Neural progenitor cell (in vitro differentiated cells): ENCODE measurements around the gene VWA7. TPM values are rescaled to one million over a fixed set of nuclear protein-coding genes. Genes with fewer than 3 reads are reported as not detected.

Experiments used
- DNase-seq: peaks from one replicate; pipeline ENCODE4 v3.0.0-alpha.2; 2016; ENCODE audit warnings: low spot score
- H2AFZ ChIP-seq: fragments of 200-600 bp; sonication (generic); replicated peaks from 2 replicates; pipeline ENCODE4 v1.6.1; 2016; ENCODE audit warnings: antibody characterized with exemption
- H3F3A ChIP-seq: fragments of 200-600 bp; sonication (generic); 2 replicates; pipeline ENCODE4 v1.6.1; 2016; ENCODE audit warnings: antibody characterized with exemption, low read depth
- H3K27ac ChIP-seq: fragments of 200-600 bp; sonication (generic); 2 replicates; pipeline ENCODE4 v1.5.1; 2016; ENCODE audit warnings: mild to moderate bottlenecking
- H3K27me3 ChIP-seq: fragments of 200-600 bp; sonication (generic); 2 replicates; pipeline ENCODE4 v1.6.1; 2016; ENCODE audit warnings: mild to moderate bottlenecking, moderate library complexity
- H3K36me3 ChIP-seq: fragments of 200-600 bp; sonication (generic); 2 replicates; pipeline ENCODE4 v1.5.1; 2016
- H3K4me1 ChIP-seq: fragments of 200-600 bp; sonication (generic); 2 replicates; pipeline ENCODE4 v1.6.1; 2016; ENCODE audit warnings: mixed run types
- H3K4me2 ChIP-seq: fragments of 200-600 bp; sonication (generic); 2 replicates; pipeline ENCODE4 v1.6.1; 2016
- H3K4me3 ChIP-seq: fragments of 200-600 bp; sonication (generic); 2 replicates; pipeline ENCODE4 v1.5.1; 2016
- H3K79me2 ChIP-seq: fragments of 200-600 bp; sonication (generic); 2 replicates; pipeline ENCODE4 v1.6.1; 2016; ENCODE audit warnings: low read depth
- H3K9ac ChIP-seq: fragments of 200-600 bp; sonication (generic); 2 replicates; pipeline ENCODE4 v1.6.1; 2016
- H3K9me3 ChIP-seq: fragments of 200-600 bp; sonication (generic); 2 replicates; pipeline ENCODE4 v1.5.1; 2016; ENCODE audit warnings: low read depth
- H4K20me1 ChIP-seq: fragments of 200-600 bp; sonication (generic); 2 replicates; pipeline ENCODE4 v1.6.1; 2016; ENCODE audit warnings: low read depth
- H3K27ac Mint-ChIP-seq: 3 replicates; pipeline ENCODE4 v1.8.0; 2021; ENCODE audit warnings: mixed read lengths
- H3K27me3 Mint-ChIP-seq: 2 replicates; pipeline ENCODE4 v1.8.0; 2022; ENCODE audit warnings: low read depth, mild to moderate bottlenecking, inconsistent platforms, moderate library complexity, mixed read lengths; ENCODE audit not compliant: insufficient read depth
- H3K36me3 Mint-ChIP-seq: 3 replicates; pipeline ENCODE4 v1.8.0; 2021; ENCODE audit warnings: mixed read lengths
- H3K4me1 Mint-ChIP-seq: 3 replicates; pipeline ENCODE4 v1.8.0; 2021; ENCODE audit warnings: mixed read lengths
- H3K4me3 Mint-ChIP-seq: 3 replicates; pipeline ENCODE4 v1.8.0; 2021; ENCODE audit warnings: mild to moderate bottlenecking, moderate library complexity, mixed read lengths
- H3K9me3 Mint-ChIP-seq: 3 replicates; pipeline ENCODE4 v1.8.0; 2020; ENCODE audit warnings: mixed read lengths
- EZH2 ChIP-seq: fragments of 200-600 bp; sonication (generic); IDR thresholded peaks from 2 replicates; pipeline ENCODE4 v1.6.1; 2017; ENCODE audit warnings: antibody characterized with exemption, mild to moderate bottlenecking, moderate library complexity
- EZH2phosphoT487 ChIP-seq: fragments of 200-600 bp; sonication (generic); IDR thresholded peaks from 2 replicates; pipeline ENCODE4 v1.6.1; 2017; ENCODE audit warnings: antibody characterized with exemption
- total RNA-seq: library from RNA; depleted of rRNA; stranded (reverse); fragments of >200 nt; gene quantifications from 2 replicates; pipeline ENCODE4 v1.2.3, GENCODE V29; 2015; ENCODE audit warnings: low replicate concordance
- TF ChIP-seq, protein P1 (sequence below): fragments of 200-600 bp; sonication (generic); IDR thresholded peaks from 2 replicates; pipeline ENCODE4 v1.5.1; 2017; ENCODE audit warnings: antibody characterized with exemption, mild to moderate bottlenecking

Gene VWA7
- total RNA-seq, 1 donor from 2014 or later = 0.34 TPM

GRCh38 chr6:31771992-31772358 lies 5.2 kb downstream of the VWA7 start:
- Histone ChIP-seq H3K27me3 (no peaks in the 10 kb centered on the region), H3K36me3 (no peaks in the 10 kb centered on the region), H3K4me1 (no peaks in the 10 kb centered on the region), H3K27ac (no peak overlapping the region), H3K9me3 (no peaks in the 10 kb centered on the region), H2AFZ (no peak overlapping the region), H4K20me1 (no peaks in the 10 kb centered on the region), H3F3A (no peaks in the 10 kb centered on the region), H3K9ac (no peak overlapping the region), H3K4me2 (no peak overlapping the region), H3K4me3 (no peak overlapping the region), H3K79me2 (no peaks in the 10 kb centered on the region)
- Mint-ChIP-seq H3K27ac (no peak overlapping the region), H3K36me3 (no peaks in the 10 kb centered on the region), H3K9me3 (no peaks in the 10 kb centered on the region), H3K27me3 (peaks cover 2% of the 10 kb centered on the region), H3K4me3 (no peak overlapping the region), H3K4me1 (peaks cover 8% of the 10 kb centered on the region)
- TF ChIP-seq, protein P1, sequence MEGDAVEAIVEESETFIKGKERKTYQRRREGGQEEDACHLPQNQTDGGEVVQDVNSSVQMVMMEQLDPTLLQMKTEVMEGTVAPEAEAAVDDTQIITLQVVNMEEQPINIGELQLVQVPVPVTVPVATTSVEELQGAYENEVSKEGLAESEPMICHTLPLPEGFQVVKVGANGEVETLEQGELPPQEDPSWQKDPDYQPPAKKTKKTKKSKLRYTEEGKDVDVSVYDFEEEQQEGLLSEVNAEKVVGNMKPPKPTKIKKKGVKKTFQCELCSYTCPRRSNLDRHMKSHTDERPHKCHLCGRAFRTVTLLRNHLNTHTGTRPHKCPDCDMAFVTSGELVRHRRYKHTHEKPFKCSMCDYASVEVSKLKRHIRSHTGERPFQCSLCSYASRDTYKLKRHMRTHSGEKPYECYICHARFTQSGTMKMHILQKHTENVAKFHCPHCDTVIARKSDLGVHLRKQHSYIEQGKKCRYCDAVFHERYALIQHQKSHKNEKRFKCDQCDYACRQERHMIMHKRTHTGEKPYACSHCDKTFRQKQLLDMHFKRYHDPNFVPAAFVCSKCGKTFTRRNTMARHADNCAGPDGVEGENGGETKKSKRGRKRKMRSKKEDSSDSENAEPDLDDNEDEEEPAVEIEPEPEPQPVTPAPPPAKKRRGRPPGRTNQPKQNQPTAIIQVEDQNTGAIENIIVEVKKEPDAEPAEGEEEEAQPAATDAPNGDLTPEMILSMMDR = no peak
- TF ChIP-seq EZH2phosphoT487 (no peak), EZH2 (no peak)
- DNase-seq = no peak

DNA sequence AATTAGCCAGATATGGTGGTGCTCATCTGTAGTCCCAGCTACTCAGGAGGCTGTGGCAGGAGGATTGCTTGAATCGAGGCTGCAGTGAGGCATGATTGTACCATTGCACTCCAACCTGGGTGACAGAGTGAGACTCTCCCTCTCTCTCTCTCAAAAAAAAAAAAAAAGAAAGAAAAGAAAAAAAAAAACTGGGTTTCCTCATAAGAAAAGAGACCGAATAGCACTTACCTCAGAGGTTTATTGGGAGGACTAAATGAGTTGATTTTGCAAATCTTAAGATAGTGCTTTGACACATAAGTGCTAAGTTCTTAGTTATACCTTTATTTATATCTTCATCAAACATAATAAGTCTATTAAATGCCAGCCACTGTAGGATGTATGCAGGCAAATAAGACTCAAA lies 6.3 kb downstream of the VWA7 start:
- Histone ChIP-seq H2AFZ (no peak overlapping the region), H3K9ac (no peak overlapping the region), H3K9me3 (no peaks in the 10 kb centered on the region), H3K79me2 (no peaks in the 10 kb centered on the region), H3K4me3 (no peak overlapping the region), H3F3A (no peaks in the 10 kb centered on the region), H3K27me3 (no peaks in the 10 kb centered on the region), H4K20me1 (no peaks in the 10 kb centered on the region), H3K4me2 (no peak overlapping the region), H3K36me3 (no peaks in the 10 kb centered on the region), H3K27ac (no peak overlapping the region), H3K4me1 (peaks cover 6% of the 10 kb centered on the region)
- Mint-ChIP-seq H3K9me3 (no peaks in the 10 kb centered on the region), H3K27ac (no peak overlapping the region), H3K36me3 (no peaks in the 10 kb centered on the region), H3K4me3 (no peak overlapping the region), H3K4me1 (peaks cover 7% of the 10 kb centered on the region), H3K27me3 (peaks cover 2% of the 10 kb centered on the region)
- no peak for DNase-seq
- TF ChIP-seq, protein P1 = no peak
- no peak for TF ChIP-seq EZH2phosphoT487
- no peak for TF ChIP-seq EZH2

GRCh38 chr6:31769684-31770371 lies 7.3 kb downstream of the VWA7 start:
- Mint-ChIP-seq H3K27ac (peak overlapping the region; percentile 51), H3K4me1 (peaks cover 5% of the 10 kb centered on the region), H3K27me3 (peaks cover 2% of the 10 kb centered on the region), H3K9me3 (no peaks in the 10 kb centered on the region), H3K36me3 (no peaks in the 10 kb centered on the region), H3K4me3 (peak overlapping the region; percentile 3)
- peaks cover 6% of the 10 kb centered on the region for H3K4me1 ChIP-seq
- no peaks in the 10 kb centered on the region for H3K27me3 ChIP-seq
- H3K36me3 ChIP-seq = no peaks in the 10 kb centered on the region
- no peak overlapping the region for H3K4me2 ChIP-seq
- H2AFZ ChIP-seq = no peak overlapping the region
- no peaks in the 10 kb centered on the region for H3K9me3 ChIP-seq
- TF ChIP-seq, protein P1 = peak; percentile 64
- TF ChIP-seq EZH2 = no peak
- H3K4me3 ChIP-seq = no peak overlapping the region
- no peak overlapping the region for H3K27ac ChIP-seq
- H3F3A ChIP-seq = no peaks in the 10 kb centered on the region
- no peak overlapping the region for H3K9ac ChIP-seq
- peak; percentile 55 for DNase-seq
- no peaks in the 10 kb centered on the region for H4K20me1 ChIP-seq
- H3K79me2 ChIP-seq = no peaks in the 10 kb centered on the region
